HCT116 (cell line): ENCODE measurements around the gene ANXA5.

Experiments
- CBX3 ChIP-seq: IDR thresholded peaks from 2 replicates; pipeline ENCODE4 v1.6.1; 2012; ENCODE audit warnings: low read depth
- EZH2 ChIP-seq: fragments of 200-600 bp; sonication (generic); IDR thresholded peaks from 2 replicates; pipeline ENCODE4 v1.6.1; 2017; ENCODE audit warnings: antibody characterized with exemption, mixed run types
- JUND ChIP-seq: IDR thresholded peaks from 2 replicates; pipeline ENCODE4 v1.6.1; 2012
- POLR2A ChIP-seq: IDR thresholded peaks from 2 replicates; pipeline ENCODE4 v1.7.0; 2011; ENCODE audit warnings: borderline replicate concordance; ENCODE audit not compliant: insufficient read depth, insufficient read length; ENCODE audit errors: extremely low read depth
- POLR2AphosphoS5 ChIP-seq: IDR thresholded peaks from 2 replicates; pipeline ENCODE4 v1.6.1; 2011; ENCODE audit warnings: mild to moderate bottlenecking, low read depth, low read length, moderate library complexity
- RAD21 ChIP-seq: IDR thresholded peaks from 2 replicates; pipeline ENCODE4 v1.6.1; 2012; ENCODE audit warnings: low read depth, mild to moderate bottlenecking
- SP1 ChIP-seq: IDR thresholded peaks from 2 replicates; pipeline ENCODE4 v1.6.1; 2012; ENCODE audit warnings: low read depth
- TCF7L2 ChIP-seq: IDR thresholded peaks from 2 replicates; pipeline ENCODE4 v1.7.0; 2011; ENCODE audit warnings: borderline replicate concordance, inconsistent platforms; ENCODE audit not compliant: insufficient read depth, insufficient read length; ENCODE audit errors: extremely low read depth
- ZFX ChIP-seq: fragments of 450-650 bp; IDR thresholded peaks from 2 replicates; pipeline ENCODE4 v1.6.1; 2017
- TF ChIP-seq, protein P1 (sequence below), 3 experiments: fragments of 200-600 bp in 1 of 3; sonication (generic) in 1 of 3; IDR thresholded peaks in 2 of 3; conservative IDR thresholded peaks in 1 of 3; 2 replicates each; pipeline ENCODE4 v1.5.1; 2012 to 2017; ENCODE audit warnings: low read depth in 2 of 3, low read length in 2 of 3, antibody characterized with exemption in 1 of 3, borderline replicate concordance in 1 of 3, control low read depth in 1 of 3, mild to moderate bottlenecking in 1 of 3, mixed read lengths in 1 of 3, mixed run types in 1 of 3, moderate library complexity in 1 of 3; ENCODE audit not compliant: insufficient read depth in 1 of 3
- TF ChIP-seq, protein P2 (sequence below): IDR thresholded peaks from 2 replicates; pipeline ENCODE4 v1.6.1; 2012
- TF ChIP-seq, protein P3 (sequence below): IDR thresholded peaks from 2 replicates; pipeline ENCODE4 v1.6.1; 2012; ENCODE audit warnings: low read depth
- TF ChIP-seq, protein P4 (sequence below): IDR thresholded peaks from 2 replicates; pipeline ENCODE4 v1.6.1; 2011; ENCODE audit warnings: mild to moderate bottlenecking, low read length, moderate library complexity; ENCODE audit not compliant: insufficient replicate concordance; ENCODE audit errors: extremely low read depth
- TF ChIP-seq, protein P5 (sequence below): IDR thresholded peaks from 2 replicates; pipeline ENCODE4 v1.6.1; 2012

DNA sequence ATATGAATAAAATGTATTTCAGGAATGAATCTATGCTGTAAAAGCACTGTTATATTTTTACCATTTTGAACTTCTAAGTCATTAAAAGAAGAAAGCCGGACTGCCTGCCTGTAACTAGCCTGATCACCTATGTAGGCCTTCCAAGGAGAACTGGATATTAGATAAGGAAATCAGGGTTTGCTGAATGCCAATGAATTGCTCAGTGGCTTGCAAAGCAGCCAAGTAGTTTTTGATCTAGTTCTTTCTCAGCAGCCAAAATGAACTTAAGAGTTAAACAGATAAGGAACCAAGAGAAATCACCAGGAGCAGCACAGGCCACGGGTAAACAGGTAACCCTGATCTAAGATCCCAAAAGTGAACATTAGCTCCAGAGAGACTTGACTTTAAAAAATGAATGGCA lies 3.3 kb downstream of the ANXA5 start:
- TF ChIP-seq, protein P1, sequence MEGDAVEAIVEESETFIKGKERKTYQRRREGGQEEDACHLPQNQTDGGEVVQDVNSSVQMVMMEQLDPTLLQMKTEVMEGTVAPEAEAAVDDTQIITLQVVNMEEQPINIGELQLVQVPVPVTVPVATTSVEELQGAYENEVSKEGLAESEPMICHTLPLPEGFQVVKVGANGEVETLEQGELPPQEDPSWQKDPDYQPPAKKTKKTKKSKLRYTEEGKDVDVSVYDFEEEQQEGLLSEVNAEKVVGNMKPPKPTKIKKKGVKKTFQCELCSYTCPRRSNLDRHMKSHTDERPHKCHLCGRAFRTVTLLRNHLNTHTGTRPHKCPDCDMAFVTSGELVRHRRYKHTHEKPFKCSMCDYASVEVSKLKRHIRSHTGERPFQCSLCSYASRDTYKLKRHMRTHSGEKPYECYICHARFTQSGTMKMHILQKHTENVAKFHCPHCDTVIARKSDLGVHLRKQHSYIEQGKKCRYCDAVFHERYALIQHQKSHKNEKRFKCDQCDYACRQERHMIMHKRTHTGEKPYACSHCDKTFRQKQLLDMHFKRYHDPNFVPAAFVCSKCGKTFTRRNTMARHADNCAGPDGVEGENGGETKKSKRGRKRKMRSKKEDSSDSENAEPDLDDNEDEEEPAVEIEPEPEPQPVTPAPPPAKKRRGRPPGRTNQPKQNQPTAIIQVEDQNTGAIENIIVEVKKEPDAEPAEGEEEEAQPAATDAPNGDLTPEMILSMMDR (IDR thresholded peaks at IDR 0.05 in 2 of 3, conservative IDR thresholded peaks at IDR 0.05 in 1 of 3; ENCODE audit: borderline replicate concordance in 1 of 3, insufficient read depth in 1 of 3, low read depth in 2 of 3, low read length in 2 of 3) = no peak
- TF ChIP-seq POLR2A = no peak
- no peak for TF ChIP-seq CBX3
- TF ChIP-seq, protein P2, sequence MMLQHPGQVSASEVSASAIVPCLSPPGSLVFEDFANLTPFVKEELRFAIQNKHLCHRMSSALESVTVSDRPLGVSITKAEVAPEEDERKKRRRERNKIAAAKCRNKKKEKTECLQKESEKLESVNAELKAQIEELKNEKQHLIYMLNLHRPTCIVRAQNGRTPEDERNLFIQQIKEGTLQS = no peak
- TF ChIP-seq TCF7L2 = no peak
- TF ChIP-seq, protein P3, sequence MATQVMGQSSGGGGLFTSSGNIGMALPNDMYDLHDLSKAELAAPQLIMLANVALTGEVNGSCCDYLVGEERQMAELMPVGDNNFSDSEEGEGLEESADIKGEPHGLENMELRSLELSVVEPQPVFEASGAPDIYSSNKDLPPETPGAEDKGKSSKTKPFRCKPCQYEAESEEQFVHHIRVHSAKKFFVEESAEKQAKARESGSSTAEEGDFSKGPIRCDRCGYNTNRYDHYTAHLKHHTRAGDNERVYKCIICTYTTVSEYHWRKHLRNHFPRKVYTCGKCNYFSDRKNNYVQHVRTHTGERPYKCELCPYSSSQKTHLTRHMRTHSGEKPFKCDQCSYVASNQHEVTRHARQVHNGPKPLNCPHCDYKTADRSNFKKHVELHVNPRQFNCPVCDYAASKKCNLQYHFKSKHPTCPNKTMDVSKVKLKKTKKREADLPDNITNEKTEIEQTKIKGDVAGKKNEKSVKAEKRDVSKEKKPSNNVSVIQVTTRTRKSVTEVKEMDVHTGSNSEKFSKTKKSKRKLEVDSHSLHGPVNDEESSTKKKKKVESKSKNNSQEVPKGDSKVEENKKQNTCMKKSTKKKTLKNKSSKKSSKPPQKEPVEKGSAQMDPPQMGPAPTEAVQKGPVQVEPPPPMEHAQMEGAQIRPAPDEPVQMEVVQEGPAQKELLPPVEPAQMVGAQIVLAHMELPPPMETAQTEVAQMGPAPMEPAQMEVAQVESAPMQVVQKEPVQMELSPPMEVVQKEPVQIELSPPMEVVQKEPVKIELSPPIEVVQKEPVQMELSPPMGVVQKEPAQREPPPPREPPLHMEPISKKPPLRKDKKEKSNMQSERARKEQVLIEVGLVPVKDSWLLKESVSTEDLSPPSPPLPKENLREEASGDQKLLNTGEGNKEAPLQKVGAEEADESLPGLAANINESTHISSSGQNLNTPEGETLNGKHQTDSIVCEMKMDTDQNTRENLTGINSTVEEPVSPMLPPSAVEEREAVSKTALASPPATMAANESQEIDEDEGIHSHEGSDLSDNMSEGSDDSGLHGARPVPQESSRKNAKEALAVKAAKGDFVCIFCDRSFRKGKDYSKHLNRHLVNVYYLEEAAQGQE = no peak
- TF ChIP-seq, protein P4, sequence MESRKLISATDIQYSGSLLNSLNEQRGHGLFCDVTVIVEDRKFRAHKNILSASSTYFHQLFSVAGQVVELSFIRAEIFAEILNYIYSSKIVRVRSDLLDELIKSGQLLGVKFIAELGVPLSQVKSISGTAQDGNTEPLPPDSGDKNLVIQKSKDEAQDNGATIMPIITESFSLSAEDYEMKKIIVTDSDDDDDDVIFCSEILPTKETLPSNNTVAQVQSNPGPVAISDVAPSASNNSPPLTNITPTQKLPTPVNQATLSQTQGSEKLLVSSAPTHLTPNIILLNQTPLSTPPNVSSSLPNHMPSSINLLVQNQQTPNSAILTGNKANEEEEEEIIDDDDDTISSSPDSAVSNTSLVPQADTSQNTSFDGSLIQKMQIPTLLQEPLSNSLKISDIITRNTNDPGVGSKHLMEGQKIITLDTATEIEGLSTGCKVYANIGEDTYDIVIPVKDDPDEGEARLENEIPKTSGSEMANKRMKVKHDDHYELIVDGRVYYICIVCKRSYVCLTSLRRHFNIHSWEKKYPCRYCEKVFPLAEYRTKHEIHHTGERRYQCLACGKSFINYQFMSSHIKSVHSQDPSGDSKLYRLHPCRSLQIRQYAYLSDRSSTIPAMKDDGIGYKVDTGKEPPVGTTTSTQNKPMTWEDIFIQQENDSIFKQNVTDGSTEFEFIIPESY = no peak
- no peak for TF ChIP-seq RAD21
- TF ChIP-seq POLR2AphosphoS5 = no peak
- TF ChIP-seq EZH2 = no peak
- TF ChIP-seq SP1 = no peak
- no peak for TF ChIP-seq ZFX
- TF ChIP-seq, protein P5, sequence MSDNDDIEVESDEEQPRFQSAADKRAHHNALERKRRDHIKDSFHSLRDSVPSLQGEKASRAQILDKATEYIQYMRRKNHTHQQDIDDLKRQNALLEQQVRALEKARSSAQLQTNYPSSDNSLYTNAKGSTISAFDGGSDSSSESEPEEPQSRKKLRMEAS = no peak
- TF ChIP-seq JUND = no peak
